ENCODE results near the gene CFAP54.
"Not testable (repeated sequence)": the region's sequence is repeated elsewhere in the genome, so short reads cannot be mapped to it uniquely, and the experiment has no call there.

CFAP54 gene

GRCh38 chr12:96585977-96586376 lies 96.6 kb downstream of the CFAP54 start:
- no peak overlapping the region for H3K4me3 ChIP-seq
- DNase-seq (ENCODE audit: low spot score), result no peak
- TF ChIP-seq, protein P1, sequence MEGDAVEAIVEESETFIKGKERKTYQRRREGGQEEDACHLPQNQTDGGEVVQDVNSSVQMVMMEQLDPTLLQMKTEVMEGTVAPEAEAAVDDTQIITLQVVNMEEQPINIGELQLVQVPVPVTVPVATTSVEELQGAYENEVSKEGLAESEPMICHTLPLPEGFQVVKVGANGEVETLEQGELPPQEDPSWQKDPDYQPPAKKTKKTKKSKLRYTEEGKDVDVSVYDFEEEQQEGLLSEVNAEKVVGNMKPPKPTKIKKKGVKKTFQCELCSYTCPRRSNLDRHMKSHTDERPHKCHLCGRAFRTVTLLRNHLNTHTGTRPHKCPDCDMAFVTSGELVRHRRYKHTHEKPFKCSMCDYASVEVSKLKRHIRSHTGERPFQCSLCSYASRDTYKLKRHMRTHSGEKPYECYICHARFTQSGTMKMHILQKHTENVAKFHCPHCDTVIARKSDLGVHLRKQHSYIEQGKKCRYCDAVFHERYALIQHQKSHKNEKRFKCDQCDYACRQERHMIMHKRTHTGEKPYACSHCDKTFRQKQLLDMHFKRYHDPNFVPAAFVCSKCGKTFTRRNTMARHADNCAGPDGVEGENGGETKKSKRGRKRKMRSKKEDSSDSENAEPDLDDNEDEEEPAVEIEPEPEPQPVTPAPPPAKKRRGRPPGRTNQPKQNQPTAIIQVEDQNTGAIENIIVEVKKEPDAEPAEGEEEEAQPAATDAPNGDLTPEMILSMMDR (IDR thresholded peaks at IDR 0.05), result no peak
- no peak overlapping the region for H3K27ac ChIP-seq

GRCh38 chr12:96587691-96588090 lies 98.3 kb downstream of the CFAP54 start:
- TF ChIP-seq, protein P1 (IDR thresholded peaks at IDR 0.05), result no peak
- no peak overlapping the region for H3K27ac ChIP-seq

GRCh38 chr12:96590970-96591369 lies 101.6 kb downstream of the CFAP54 start:
- H3K27ac ChIP-seq, result no peak overlapping the region
- no peak overlapping the region for H3K4me3 ChIP-seq
- TF ChIP-seq, protein P1 (IDR thresholded peaks at IDR 0.05), result no peak
- no peak for DNase-seq (ENCODE audit: low spot score)

More at GRCh38 chr12:96587691-96588090, 98.3 kb downstream of the CFAP54 start:
- no peak for DNase-seq (ENCODE audit: low spot score)
- H3K4me3 ChIP-seq, result no peak overlapping the region

DNA sequence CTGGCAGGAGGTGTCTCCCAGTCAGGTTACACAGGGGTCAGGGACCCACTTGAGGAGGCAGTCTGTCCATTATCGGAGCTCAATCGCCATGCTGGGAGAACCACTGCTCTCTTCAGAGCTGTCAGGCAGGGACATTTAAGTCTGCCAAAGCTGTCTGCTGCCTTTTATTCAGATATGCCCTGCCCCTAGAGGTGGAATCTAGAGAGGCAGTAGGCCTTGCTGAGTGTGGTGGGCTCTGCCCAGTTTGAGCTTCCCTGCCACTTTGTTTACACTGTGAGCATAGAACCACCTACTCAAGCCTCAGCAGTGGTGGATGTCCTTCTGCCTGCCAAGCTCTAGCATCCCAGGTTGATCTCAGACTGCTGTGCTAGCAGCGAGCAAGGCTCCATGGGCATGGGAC lies 115.0 kb downstream of the CFAP54 start:
- H3K4me3 ChIP-seq; DNase-seq (ENCODE audit: low spot score); H3K27ac ChIP-seq: not testable (repeated sequence)

GRCh38 chr12:96605684-96606083 lies 116.3 kb downstream of the CFAP54 start:
- no peak for DNase-seq (ENCODE audit: low spot score)
- Histone ChIP-seq H3K27ac (no peak overlapping the region), H3K4me3 (no peak overlapping the region)
- TF ChIP-seq, protein P1 (IDR thresholded peaks at IDR 0.05), result no peak

- no peak for DNase-seq (ENCODE audit: low spot score)
- Histone ChIP-seq H3K27ac (no peak overlapping the region), H3K4me3 (no peak overlapping the region)
- TF ChIP-seq, protein P1 (IDR thresholded peaks at IDR 0.05), result no peak
Observed at GRCh38 chr12:96606134-96606533, 116.8 kb downstream of the CFAP54 start.

DNA sequence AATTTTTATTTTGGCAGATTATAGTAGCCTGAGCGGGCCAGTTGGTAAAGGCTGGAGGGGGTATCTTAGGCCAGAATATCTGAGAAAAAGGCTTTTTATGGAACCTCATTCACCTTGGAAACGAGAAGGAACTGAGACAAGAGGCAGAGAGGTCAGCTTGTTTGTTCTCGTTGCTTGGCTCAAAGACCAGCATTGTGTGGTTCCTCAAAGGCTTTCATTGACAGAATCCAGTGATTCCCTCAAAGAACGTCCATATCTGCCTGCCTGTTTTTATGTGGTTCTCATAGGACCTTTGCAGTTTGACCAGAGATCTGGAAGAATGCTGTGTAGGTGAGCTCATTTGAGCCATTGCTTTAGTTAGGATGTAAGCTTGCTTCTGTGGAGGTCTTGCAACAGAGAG lies 117.3 kb downstream of the CFAP54 start:
- Histone ChIP-seq H3K27ac (no peak overlapping the region), H3K4me3 (no peak overlapping the region)
- TF ChIP-seq, protein P1 (IDR thresholded peaks at IDR 0.05), result no peak
- no peak for DNase-seq (ENCODE audit: low spot score)

- no peak for DNase-seq (ENCODE audit: low spot score)
- Histone ChIP-seq H3K4me3 (no peak overlapping the region), H3K27ac (no peak overlapping the region)
- TF ChIP-seq, protein P1 (IDR thresholded peaks at IDR 0.05), result no peak
Observed at GRCh38 chr12:96617178-96617577, 127.8 kb downstream of the CFAP54 start.
